ENCODE results near the gene TBC1D7.

DNA sequence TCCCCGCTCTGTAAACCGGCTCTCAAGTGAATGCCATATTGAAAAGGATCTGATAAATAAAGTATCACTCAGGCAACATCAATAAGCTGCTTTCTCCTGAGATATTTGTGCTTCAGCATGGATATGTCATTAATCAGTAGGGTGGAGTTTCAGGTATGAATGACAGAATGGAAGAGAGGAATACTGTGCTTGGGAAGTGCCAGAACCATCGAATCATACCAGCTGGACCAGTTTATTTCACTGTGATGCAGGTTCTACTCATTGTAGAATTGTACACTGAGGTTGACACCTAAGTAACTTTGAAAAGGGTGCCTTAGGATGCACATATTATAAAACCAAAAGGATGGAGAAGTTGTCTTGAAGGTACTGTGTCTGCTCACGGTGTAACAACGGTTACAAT is 17.9 kb upstream of the TBC1D7 start:
- TF ChIP-seq ZNF132 (tag by site-specific recombination; IDR thresholded peaks at IDR 0.05; ENCODE audit: borderline replicate concordance) (no peak), CTCF (tag by site-specific recombination; IDR thresholded peaks at IDR 0.05) (no peak), ZNF155 (tag by site-specific recombination; IDR thresholded peaks at IDR 0.05) (no peak), ZBTB1 (tag by site-specific recombination; IDR thresholded peaks at IDR 0.05) (no peak), ZNF391 (tag by site-specific recombination; IDR thresholded peaks at IDR 0.05; ENCODE audit: borderline replicate concordance, low read depth) (no peak), REST (tag by site-specific recombination; IDR thresholded peaks at IDR 0.05) (no peak), ZFHX2 (tag by site-specific recombination; conservative IDR thresholded peaks at IDR 0.05) (no peak), YY1 (tag by site-specific recombination; IDR thresholded peaks at IDR 0.05) (no peak), ZNF544 (tag by site-specific recombination; IDR thresholded peaks at IDR 0.05) (no peak)

Data from HEK293 (cell line).